Brain microvascular endothelial cell (primary cell): ENCODE results near the gene LPCAT2.

Source experiments
- DNase-seq: peaks from one replicate; pipeline ENCODE4 v3.0.0-alpha.2; 2020
- H3K27ac ChIP-seq: fragments of 250-450 bp; sonication (Bioruptor Pico); 2 replicates; pipeline ENCODE4 v1.5.1; 2020; ENCODE audit warnings: mild to moderate bottlenecking, moderate library complexity
- H3K27me3 ChIP-seq: fragments of 250-450 bp; sonication (Bioruptor Pico); replicated peaks from 2 replicates; pipeline ENCODE4 v1.5.1; 2020; ENCODE audit warnings: mild to moderate bottlenecking
- H3K36me3 ChIP-seq: fragments of 250-450 bp; sonication (Bioruptor Pico); replicated peaks from 2 replicates; pipeline ENCODE4 v1.5.1; 2020; ENCODE audit warnings: mild to moderate bottlenecking
- H3K4me3 ChIP-seq: 2 replicates; pipeline ENCODE4 v1.5.1; 2011; ENCODE audit warnings: low read depth, mild to moderate bottlenecking, control low read depth, low read length, moderate library complexity
- in situ Hi-C: cut with HindIII; loops from 2 replicates; pipeline ENCODE4 v1.10.0; 2017; ENCODE audit warnings: low sequenced_read_pairs, low pct_ligation_motif_present
- TF ChIP-seq, protein P1 (sequence below): IDR thresholded peaks from 2 replicates; pipeline ENCODE4 v1.5.1; 2011; ENCODE audit warnings: low read depth, mild to moderate bottlenecking, moderate library complexity, low read length, control low read depth, inconsistent platforms; ENCODE audit errors: missing control alignments

Gene LPCAT2

GRCh38 chr16:55473587-55473986, 35.3 kb upstream of the LPCAT2 start:
- Histone ChIP-seq H3K36me3 (no peaks in the 10 kb centered on the region), H3K27ac (no peak overlapping the region), H3K27me3 (no peaks in the 10 kb centered on the region), H3K4me3 (no peak overlapping the region)
- in situ Hi-C loops: loop anchor here (25.0 kb wide), 1 partner anchor 239 kb away; no protein-coding TSS in a partner anchor
- TF ChIP-seq, protein P1, sequence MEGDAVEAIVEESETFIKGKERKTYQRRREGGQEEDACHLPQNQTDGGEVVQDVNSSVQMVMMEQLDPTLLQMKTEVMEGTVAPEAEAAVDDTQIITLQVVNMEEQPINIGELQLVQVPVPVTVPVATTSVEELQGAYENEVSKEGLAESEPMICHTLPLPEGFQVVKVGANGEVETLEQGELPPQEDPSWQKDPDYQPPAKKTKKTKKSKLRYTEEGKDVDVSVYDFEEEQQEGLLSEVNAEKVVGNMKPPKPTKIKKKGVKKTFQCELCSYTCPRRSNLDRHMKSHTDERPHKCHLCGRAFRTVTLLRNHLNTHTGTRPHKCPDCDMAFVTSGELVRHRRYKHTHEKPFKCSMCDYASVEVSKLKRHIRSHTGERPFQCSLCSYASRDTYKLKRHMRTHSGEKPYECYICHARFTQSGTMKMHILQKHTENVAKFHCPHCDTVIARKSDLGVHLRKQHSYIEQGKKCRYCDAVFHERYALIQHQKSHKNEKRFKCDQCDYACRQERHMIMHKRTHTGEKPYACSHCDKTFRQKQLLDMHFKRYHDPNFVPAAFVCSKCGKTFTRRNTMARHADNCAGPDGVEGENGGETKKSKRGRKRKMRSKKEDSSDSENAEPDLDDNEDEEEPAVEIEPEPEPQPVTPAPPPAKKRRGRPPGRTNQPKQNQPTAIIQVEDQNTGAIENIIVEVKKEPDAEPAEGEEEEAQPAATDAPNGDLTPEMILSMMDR: no peak
- no peak for DNase-seq

- no peak for DNase-seq
- Histone ChIP-seq H3K27me3 (no peaks in the 10 kb centered on the region), H3K27ac (no peak overlapping the region), H3K4me3 (no peak overlapping the region), H3K36me3 (no peaks in the 10 kb centered on the region)
- TF ChIP-seq, protein P1: no peak
- in situ Hi-C loops: loop anchor here (25.0 kb wide), 1 partner anchor 237 kb away; no protein-coding TSS in a partner anchor
These were observed 34.1 kb upstream of the LPCAT2 start for GRCh38 chr16:55474821-55475220.

DNA sequence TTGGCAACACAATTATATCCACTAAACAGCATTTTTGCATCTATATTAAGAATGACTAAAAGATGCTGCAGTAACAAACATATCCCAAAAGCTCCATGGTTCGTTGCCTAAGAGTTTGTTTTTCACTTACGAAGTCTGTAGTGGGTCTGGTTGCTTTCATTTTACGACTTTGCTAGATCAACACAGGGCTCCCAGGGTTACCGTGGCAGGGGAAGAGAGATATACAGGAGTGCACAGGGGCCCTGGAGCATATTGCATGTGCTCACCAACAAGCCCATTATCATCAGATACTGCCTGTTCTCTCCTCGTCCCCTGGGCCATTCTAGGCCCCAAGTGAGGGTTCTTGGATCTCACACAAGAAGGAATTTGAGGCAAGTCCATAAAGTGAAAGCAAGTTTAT, 33.0 kb upstream of the LPCAT2 start:
- in situ Hi-C loops: no loop called here
- TF ChIP-seq, protein P1: no peak
- no peak for DNase-seq

GRCh38 chr16:55476625-55477533, 32.0 kb upstream of the LPCAT2 start:
- Histone ChIP-seq H3K36me3 (no peaks in the 10 kb centered on the region), H3K27ac (no peak overlapping the region), H3K27me3 (no peaks in the 10 kb centered on the region), H3K4me3 (no peak overlapping the region)
- DNase-seq: no peak
- in situ Hi-C loops: no loop called here
- TF ChIP-seq, protein P1: no peak

More for the DNA sequence above, 33.0 kb upstream of the LPCAT2 start:
- Histone ChIP-seq H3K4me3 (no peak overlapping the region), H3K27me3 (no peaks in the 10 kb centered on the region), H3K27ac (no peak overlapping the region), H3K36me3 (no peaks in the 10 kb centered on the region)

DNA sequence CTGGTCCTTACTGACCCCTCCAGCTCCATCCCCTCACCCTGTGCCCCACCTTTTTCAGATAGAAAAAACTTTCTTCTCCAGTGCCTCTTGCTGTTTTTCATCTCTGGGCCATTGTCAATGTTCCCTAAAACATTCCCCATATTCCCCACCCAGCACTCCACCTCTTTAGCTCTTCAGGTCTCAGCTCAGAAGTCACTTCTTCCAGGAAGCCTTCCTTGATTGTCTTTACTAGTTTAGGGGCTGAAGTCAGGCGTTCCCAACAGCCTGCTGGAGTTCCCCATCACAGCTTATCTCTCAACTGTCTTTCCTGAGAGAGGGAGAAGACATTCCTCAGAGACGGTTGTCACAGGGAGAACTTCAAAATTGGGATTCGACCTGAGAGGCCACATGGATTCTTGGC, 31.1 kb upstream of the LPCAT2 start:
- TF ChIP-seq, protein P1: no peak
- in situ Hi-C loops: no loop called here
- peaks cover 2% of the 10 kb centered on the region for H3K36me3 ChIP-seq
- no peaks in the 10 kb centered on the region for H3K27me3 ChIP-seq
- no peak overlapping the region for H3K27ac ChIP-seq
- H3K4me3 ChIP-seq: no peak overlapping the region
- DNase-seq: no peak
